Naive B cell (primary cell): ENCODE results near the gene ATP23. TPM values are rescaled to one million over a fixed set of nuclear protein-coding genes. Genes with fewer than 3 reads are reported as not detected.

Experiments
- ATAC-seq, 2 donors: fragments of 150-1000 bp; cut with Tn5 transposase; 2 replicates each; pipeline ENCODE4 v1.10.0; 2021; ENCODE audit warnings: low read depth in 2 of 2, mild to moderate bottlenecking in 2 of 2, moderate library complexity in 2 of 2
- DNase-seq: peaks from one replicate; pipeline ENCODE4 v3.0.0; 2022
- H3K27ac Mint-ChIP-seq, 6 donors: one replicate each; pipeline ENCODE4 v1.8.0; 2020 to 2022; ENCODE audit warnings: mild to moderate bottlenecking in 6 of 6, mixed read lengths in 6 of 6, moderate library complexity in 5 of 6, inconsistent platforms in 2 of 6
- H3K27me3 Mint-ChIP-seq, 3 donors: one replicate each; pipeline ENCODE4 v1.8.0; 2021 to 2022; ENCODE audit warnings: mixed read lengths in 3 of 3, mild to moderate bottlenecking in 1 of 3
- H3K36me3 Mint-ChIP-seq, 2 donors: one replicate each; pipeline ENCODE4 v1.8.0; 2020 to 2022; ENCODE audit warnings: mixed read lengths in 2 of 2, inconsistent platforms in 1 of 2, mild to moderate bottlenecking in 1 of 2
- H3K4me1 Mint-ChIP-seq, 3 donors: one replicate each; pipeline ENCODE4 v1.8.0; 2020 to 2022; ENCODE audit warnings: mixed read lengths in 3 of 3, inconsistent platforms in 1 of 3, mild to moderate bottlenecking in 1 of 3, moderate library complexity in 1 of 3
- H3K4me3 Mint-ChIP-seq, 8 donors: one replicate each; pipeline ENCODE4 v1.8.0; 2020 to 2022; ENCODE audit warnings: mild to moderate bottlenecking in 8 of 8, mixed read lengths in 8 of 8, moderate library complexity in 8 of 8, inconsistent platforms in 2 of 8
- H3K9me3 Mint-ChIP-seq, 7 donors: one replicate each; pipeline ENCODE4 v1.8.0; 2020 to 2022; ENCODE audit warnings: mixed read lengths in 7 of 7, mild to moderate bottlenecking in 5 of 7, inconsistent platforms in 2 of 7, moderate library complexity in 1 of 7
- polyA plus RNA-seq, 6 donors: library from polyadenylated mRNA; unstranded; fragments of 300-500 nt; fragmentation: Illumina TruSeq; gene quantifications; one replicate each; pipeline ENCODE4 v1.2.3, GENCODE V29; 2021; ENCODE audit warnings: low read depth in 6 of 6

ATP23 gene
- polyA plus RNA-seq, 6 donors from 2014 or later: 11.0 to 39.3 (median 22.4) TPM

DNA sequence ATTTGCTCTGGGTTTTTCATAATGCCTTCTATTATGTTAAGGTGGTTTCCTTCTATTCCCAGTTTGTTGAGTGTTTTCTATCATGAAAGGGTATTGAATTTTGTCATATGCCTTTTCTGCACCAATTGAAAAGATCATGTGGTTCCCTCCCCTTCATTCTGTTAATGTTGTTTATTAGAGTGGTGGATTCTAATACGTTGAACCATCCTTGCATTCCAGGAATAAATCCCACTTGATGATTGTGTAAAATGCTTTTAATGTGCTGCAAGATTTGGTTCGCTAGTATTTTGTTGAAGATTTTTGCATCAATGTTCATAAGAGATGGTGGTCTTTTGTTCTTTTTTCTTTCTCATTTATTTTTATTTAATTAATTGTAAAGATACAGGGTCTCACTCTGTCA, 55.2 kb downstream of the ATP23 start:
- Mint-ChIP-seq H3K9me3 (peaks cover 17 to 60% (median 41%) of the 10 kb centered on the region in 7 donors), H3K4me1 (no peaks in the 10 kb centered on the region), H3K36me3 (peaks cover 5 to 37% of the 10 kb centered on the region in 2 donors), H3K4me3 (no peak overlapping the region), H3K27ac (no peak overlapping the region), H3K27me3 (peaks cover 5 to 8% (median 6%) of the 10 kb centered on the region in 3 donors)
- DNase-seq: no peak
- no peak for ATAC-seq

DNA sequence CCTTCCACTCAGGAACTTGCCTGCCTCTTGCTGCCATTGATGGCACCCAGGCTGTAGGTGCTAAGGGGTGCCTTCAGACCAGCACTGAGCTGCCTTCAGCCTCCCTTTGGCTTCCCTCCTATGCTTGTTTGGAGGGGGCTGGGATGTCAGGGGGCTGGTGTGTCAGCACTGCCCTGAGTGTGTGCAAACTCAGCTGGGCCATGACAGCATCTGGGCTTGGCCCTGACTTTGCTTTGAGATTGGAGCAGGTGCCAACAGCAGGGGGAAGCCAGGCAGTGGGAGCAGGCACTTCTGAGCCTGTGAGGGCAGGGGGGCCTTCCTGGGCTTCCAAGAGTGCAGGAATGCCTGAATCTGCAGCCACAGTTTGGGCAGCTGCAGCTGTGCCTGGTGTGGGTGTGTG, 56.9 kb downstream of the ATP23 start:
- Mint-ChIP-seq H3K27ac (no peak overlapping the region), H3K9me3 (peaks cover 17 to 68% (median 44%) of the 10 kb centered on the region in 7 donors)

GRCh38 chr12:58000499-58000898, 59.1 kb downstream of the ATP23 start:
- DNase-seq: no peak
- ATAC-seq: no peak
- no peaks in the 10 kb centered on the region for H3K4me1 Mint-ChIP-seq
- H3K27me3 Mint-ChIP-seq: peaks cover 5 to 33% (median 11%) of the 10 kb centered on the region in 3 donors
- H3K4me3 Mint-ChIP-seq: no peak overlapping the region
- H3K36me3 Mint-ChIP-seq: peaks cover 5 to 37% of the 10 kb centered on the region in 2 donors
- H3K9me3 Mint-ChIP-seq: peaks cover 17 to 68% (median 46%) of the 10 kb centered on the region in 7 donors
- no peak overlapping the region for H3K27ac Mint-ChIP-seq

More for the DNA sequence above, 56.9 kb downstream of the ATP23 start:
- DNase-seq (no peak), ATAC-seq (no peak)
- H3K27me3 Mint-ChIP-seq: peaks cover 5 to 14% (median 6%) of the 10 kb centered on the region in 3 donors
- H3K4me3 Mint-ChIP-seq: no peak overlapping the region
- no peaks in the 10 kb centered on the region for H3K4me1 Mint-ChIP-seq
- H3K36me3 Mint-ChIP-seq: peaks cover 5 to 37% of the 10 kb centered on the region in 2 donors

GRCh38 chr12:58007875-58008274, 66.5 kb downstream of the ATP23 start:
- no peak for DNase-seq
- Mint-ChIP-seq H3K27ac (no peak overlapping the region), H3K27me3 (peaks cover 4 to 20% (median 17%) of the 10 kb centered on the region in 3 donors)

GRCh38 chr12:58008634-58009033, 67.3 kb downstream of the ATP23 start:
- no peaks in the 10 kb centered on the region for H3K36me3 Mint-ChIP-seq
- no peak overlapping the region for H3K4me3 Mint-ChIP-seq
- H3K27ac Mint-ChIP-seq: no peak overlapping the region
- peaks cover 8 to 20% (median 17%) of the 10 kb centered on the region in 3 donors for H3K27me3 Mint-ChIP-seq
- peaks cover 0 to 9% (median 2%) of the 10 kb centered on the region in 7 donors for H3K9me3 Mint-ChIP-seq
- DNase-seq (no peak), ATAC-seq (no peak)
- H3K4me1 Mint-ChIP-seq: no peaks in the 10 kb centered on the region

More at GRCh38 chr12:58007875-58008274, 66.5 kb downstream of the ATP23 start:
- no peak overlapping the region for H3K4me3 Mint-ChIP-seq
- ATAC-seq: no peak
- H3K36me3 Mint-ChIP-seq: no peaks in the 10 kb centered on the region
- no peaks in the 10 kb centered on the region for H3K4me1 Mint-ChIP-seq
- H3K9me3 Mint-ChIP-seq: peaks cover 0 to 7% (median 2%) of the 10 kb centered on the region in 7 donors

Other genes starting within 250 kb of the ATP23 start
- 10 to 100 TPM; 72.0 to 87.9 (median 77.1) TPM for gene OS9, start 247.4 kb upstream of the ATP23 start, polyA plus RNA-seq
- gene AGAP2, start 202.8 kb upstream of the ATP23 start, polyA plus RNA-seq: 1 to 10 TPM; 1.2 to 4.0 (median 2.1) TPM
- 10 to 100 TPM; 48.3 to 82.1 (median 57.7) TPM for gene TSPAN31, start 196.5 kb upstream of the ATP23 start, polyA plus RNA-seq
- gene CDK4, start 189.3 kb upstream of the ATP23 start, polyA plus RNA-seq: 10 to 100 TPM; 63.2 to 99.0 (median 67.8) TPM
- 10 to 100 TPM; 10.9 to 21.0 (median 14.2) TPM for gene MARCHF9, start 186.5 kb upstream of the ATP23 start, polyA plus RNA-seq
- under 1 TPM in 3 of 6 donors, not detected in 3; 0.09 to 0.58 (median 0.31) TPM for gene CYP27B1, start 174.5 kb upstream of the ATP23 start, polyA plus RNA-seq
- 10 to 100 TPM in 4 of 6 donors, 1 to 10 TPM in 2; 6.9 to 13.2 (median 11.4) TPM for gene METTL1, start 169.5 kb upstream of the ATP23 start, polyA plus RNA-seq
- gene EEF1AKMT3, start 169.0 kb upstream of the ATP23 start, polyA plus RNA-seq: under 1 TPM in 4 of 6 donors, not detected in 2; 0.09 to 0.53 (median 0.47) TPM
- gene TSFM, start 158.8 kb upstream of the ATP23 start, polyA plus RNA-seq: 10 to 100 TPM; 19.3 to 32.4 (median 27.7) TPM
- under 1 TPM in 4 of 6 donors, not detected in 2; 0.19 to 0.82 (median 0.48) TPM for gene AVIL, start 122.8 kb upstream of the ATP23 start, polyA plus RNA-seq
- 10 to 100 TPM; 44.3 to 65.3 (median 53.2) TPM for gene CTDSP2, start 94.8 kb upstream of the ATP23 start, polyA plus RNA-seq